Large intestine (tissue), 3 donors: ENCODE data around the gene GRWD1. TPM values are rescaled to one million over a fixed set of nuclear protein-coding genes. Genes with fewer than 3 reads are reported as not detected.

ENCODE experiments used
- DNase-seq, 2 donors: peaks; one replicate each; pipeline versions ENCODE4 v3.0.0 to v3.0.0-alpha.2; 2013
- H3K27ac ChIP-seq: one replicate; pipeline ENCODE4 v1.5.1; 2013; ENCODE audit warnings: low read length
- H3K27me3 ChIP-seq: 2 replicates; pipeline ENCODE4 v1.6.1; 2013; ENCODE audit warnings: low read length; ENCODE audit not compliant: control insufficient read depth, insufficient read depth
- H3K36me3 ChIP-seq: 2 replicates; pipeline ENCODE4 v1.6.1; 2013; ENCODE audit warnings: low read length; ENCODE audit not compliant: control insufficient read depth, insufficient read depth
- H3K4me1 ChIP-seq: one replicate; pipeline ENCODE4 v1.6.1; 2013; ENCODE audit warnings: low read length; ENCODE audit not compliant: control insufficient read depth, insufficient read depth
- H3K4me3 ChIP-seq: one replicate; pipeline ENCODE4 v1.5.1; 2013; ENCODE audit warnings: low read length
- H3K9me3 ChIP-seq: one replicate; pipeline ENCODE4 v1.6.1; 2013; ENCODE audit warnings: mild to moderate bottlenecking, low read depth, low read length, moderate library complexity; ENCODE audit not compliant: control insufficient read depth
- WGBS: methylation state at CpG from one replicate; pipeline ENCODE4 v1.1.5; 2013; ENCODE audit warnings: low lambda C conversion rate; ENCODE audit not compliant: insufficient coverage; 5-methylcytosine and 5-hydroxymethylcytosine counted together
- polyA plus RNA-seq: library from polyadenylated mRNA; unstranded; fragments of 120-200 nt; gene quantifications from one replicate; pipeline ENCODE4 v1.2.1, GENCODE V29; 2013

Gene GRWD1
- polyA plus RNA-seq, 1 donor: 19.3 TPM

DNA sequence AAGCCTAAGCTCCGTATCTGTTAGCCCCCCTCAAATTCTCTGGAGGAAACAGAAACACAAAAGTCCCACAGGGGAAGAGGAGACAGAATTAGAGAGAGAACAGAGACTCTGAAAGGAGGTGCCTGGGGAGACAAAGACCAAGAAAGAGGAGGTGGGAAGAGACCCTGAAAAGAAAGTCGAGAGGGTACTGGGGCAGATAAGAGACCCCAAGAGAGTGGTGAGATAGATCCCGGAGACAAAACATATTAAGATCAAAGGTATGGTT is 915 bp upstream of the GRWD1 start:
- Histone ChIP-seq H3K27ac (no peak overlapping the region), H3K4me1 (peaks cover 11% of the 10 kb centered on the region), H3K36me3 (peaks cover 26% of the 10 kb centered on the region), H3K27me3 (peaks cover 38% of the 10 kb centered on the region), H3K9me3 (peaks cover 11% of the 10 kb centered on the region), H3K4me3 (no peak overlapping the region)
- DNase-seq: no peak
- 100% methylated on average over 1 of the region's 3 CpGs for WGBS

DNA sequence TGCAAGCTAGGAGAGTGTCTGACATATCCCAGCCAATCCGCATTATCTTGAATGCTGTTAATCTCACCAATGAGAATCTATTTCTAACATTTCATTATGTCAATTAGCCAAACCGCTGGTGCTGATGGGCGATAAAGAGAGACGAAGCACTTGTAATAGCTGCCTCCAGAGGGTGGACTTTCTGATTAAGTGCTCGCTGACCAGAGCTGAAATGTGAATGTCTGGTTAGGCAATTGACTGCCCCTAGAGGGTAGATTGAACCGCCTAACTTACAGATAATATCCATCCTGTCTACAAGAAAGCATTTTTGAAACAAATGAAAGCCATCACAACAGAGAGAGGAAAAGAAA is 552 bp upstream of the GRWD1 start:
- no CpG with 5 or more reads among the region's 6 CpGs for WGBS
- Histone ChIP-seq H3K27ac (peak overlapping the region; percentile 73), H3K4me1 (peaks cover 11% of the 10 kb centered on the region)

DNA sequence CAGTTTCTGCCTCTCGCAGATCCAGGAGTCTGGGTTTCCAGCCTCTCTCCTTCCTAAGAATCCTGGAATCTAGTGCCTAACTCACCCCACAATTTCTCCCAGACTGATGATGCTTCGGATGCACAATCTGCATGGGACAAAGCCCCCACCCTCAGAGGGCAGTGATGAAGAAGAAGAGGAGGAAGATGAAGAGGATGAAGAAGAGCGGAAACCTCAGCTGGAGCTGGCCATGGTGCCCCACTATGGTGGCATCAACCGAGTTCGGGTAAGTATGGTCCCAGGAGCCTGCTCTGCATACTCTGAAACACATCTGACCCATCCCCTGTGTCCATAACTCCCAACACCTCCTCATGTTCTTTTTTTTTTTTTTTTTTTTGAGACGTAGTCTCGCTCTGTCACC is 796 bp downstream of the GRWD1 start:
- peak overlapping the region; percentile 74 for H3K4me3 ChIP-seq
- peaks cover 11% of the 10 kb centered on the region for H3K4me1 ChIP-seq
- peaks cover 11% of the 10 kb centered on the region for H3K9me3 ChIP-seq
- peaks cover 23% of the 10 kb centered on the region for H3K27me3 ChIP-seq
- no CpG with 5 or more reads among the region's 7 CpGs for WGBS
- peaks cover 43% of the 10 kb centered on the region for H3K36me3 ChIP-seq
- no peak for DNase-seq
- no peak overlapping the region for H3K27ac ChIP-seq

More for the DNA sequence above, 552 bp upstream of the GRWD1 start:
- DNase-seq: no peak
- H3K9me3 ChIP-seq: peaks cover 11% of the 10 kb centered on the region
- H3K27me3 ChIP-seq: peaks cover 36% of the 10 kb centered on the region
- peak overlapping the region; percentile 74 for H3K4me3 ChIP-seq
- H3K36me3 ChIP-seq: peaks cover 29% of the 10 kb centered on the region

DNA sequence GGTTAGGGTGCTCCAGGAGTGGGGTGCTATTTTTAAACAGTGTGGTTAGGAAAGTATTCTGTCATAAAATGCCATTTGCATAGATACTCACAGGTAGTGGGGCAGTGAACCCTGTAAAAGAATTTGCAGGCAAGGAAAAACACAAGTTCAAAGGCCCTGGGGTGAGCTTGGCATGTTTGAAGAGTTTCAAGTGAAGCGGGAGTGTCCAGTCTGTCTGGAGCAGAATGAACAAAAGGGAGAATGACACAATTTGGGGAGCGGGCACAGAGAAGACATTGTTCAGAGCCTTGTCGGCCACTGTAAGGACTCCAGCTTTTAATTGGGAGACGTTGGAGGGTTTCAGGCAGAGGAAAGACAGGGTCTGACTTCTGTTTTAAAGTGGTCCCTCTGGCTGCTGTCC is 2.8 kb downstream of the GRWD1 start:
- Histone ChIP-seq H3K27me3 (peaks cover 12% of the 10 kb centered on the region), H3K9me3 (peaks cover 11% of the 10 kb centered on the region), H3K4me3 (no peak overlapping the region), H3K27ac (no peak overlapping the region), H3K36me3 (peaks cover 59% of the 10 kb centered on the region), H3K4me1 (peaks cover 11% of the 10 kb centered on the region)
- WGBS: 100% methylated on average over 1 of the region's 4 CpGs
- no peak for DNase-seq

DNA sequence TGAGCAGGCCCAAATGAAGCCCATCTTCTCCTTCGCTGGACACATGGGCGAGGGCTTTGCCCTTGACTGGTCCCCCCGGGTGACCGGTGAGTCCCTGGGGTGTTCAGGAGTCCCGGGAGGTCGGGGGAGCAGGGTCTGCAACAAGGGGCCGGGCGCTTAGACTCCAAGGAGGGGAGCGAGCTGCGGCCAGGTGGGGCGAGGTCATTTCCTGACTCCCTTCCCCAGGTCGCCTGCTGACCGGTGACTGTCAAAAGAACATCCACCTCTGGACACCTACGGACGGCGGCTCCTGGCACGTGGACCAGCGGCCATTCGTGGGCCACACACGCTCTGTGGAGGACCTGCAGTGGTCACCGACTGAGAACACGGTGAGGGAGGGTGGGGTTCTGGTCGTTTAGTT is 4.7 kb downstream of the GRWD1 start:
- H3K4me3 ChIP-seq: no peak overlapping the region

DNA sequence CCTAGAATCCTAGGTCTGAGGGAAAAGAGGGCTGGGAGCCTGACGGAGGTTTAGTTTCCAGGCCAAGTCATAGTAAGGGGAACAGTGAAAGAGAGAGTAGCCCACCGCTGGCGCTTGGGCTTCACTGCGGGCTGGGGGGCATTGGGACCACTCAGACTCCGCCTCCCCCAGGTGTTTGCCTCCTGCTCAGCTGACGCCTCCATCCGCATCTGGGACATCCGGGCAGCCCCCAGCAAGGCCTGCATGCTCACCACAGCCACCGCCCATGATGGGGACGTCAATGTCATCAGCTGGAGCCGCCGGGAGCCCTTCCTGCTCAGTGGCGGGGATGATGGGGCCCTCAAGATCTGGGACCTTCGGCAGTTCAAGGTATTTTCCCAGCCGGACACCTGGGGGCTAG is 5.1 kb downstream of the GRWD1 start:
- DNase-seq: no peak
- Histone ChIP-seq H3K27ac (no peak overlapping the region), H3K36me3 (peaks cover 76% of the 10 kb centered on the region), H3K27me3 (no peaks in the 10 kb centered on the region), H3K4me1 (peaks cover 3% of the 10 kb centered on the region), H3K4me3 (no peak overlapping the region), H3K9me3 (peaks cover 3% of the 10 kb centered on the region)
- WGBS: no CpG with 5 or more reads among the region's 15 CpGs

More for the DNA sequence above, 4.7 kb downstream of the GRWD1 start:
- H3K27me3 ChIP-seq: no peaks in the 10 kb centered on the region
- peaks cover 3% of the 10 kb centered on the region for H3K9me3 ChIP-seq
- no peak for DNase-seq
- H3K36me3 ChIP-seq: peaks cover 73% of the 10 kb centered on the region
- WGBS: no CpG with 5 or more reads among the region's 23 CpGs
- H3K4me1 ChIP-seq: peaks cover 3% of the 10 kb centered on the region
- no peak overlapping the region for H3K27ac ChIP-seq

DNA sequence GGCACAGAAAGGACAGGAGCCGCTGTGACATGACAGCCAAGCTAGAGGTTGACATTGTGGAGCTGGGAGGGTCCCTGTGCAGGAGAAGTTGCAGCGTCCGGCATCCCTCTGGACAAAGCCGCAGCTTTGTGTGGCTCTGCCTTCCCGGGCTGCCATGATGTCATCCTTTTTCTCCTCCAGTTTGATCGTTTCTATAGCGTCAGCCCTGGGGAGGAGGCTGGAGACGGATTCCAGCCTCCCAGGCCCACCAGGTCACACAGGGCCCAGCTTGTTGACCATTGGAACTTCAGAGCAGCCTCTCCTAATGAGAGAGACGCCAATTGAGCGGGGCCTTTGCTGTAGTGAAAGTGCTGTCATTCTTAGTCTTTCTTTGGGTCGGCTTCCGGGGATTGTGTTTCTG is 5.8 kb downstream of the GRWD1 start:
- peaks cover 2% of the 10 kb centered on the region for H3K4me1 ChIP-seq
- H3K9me3 ChIP-seq: peaks cover 3% of the 10 kb centered on the region
- H3K27ac ChIP-seq: no peak overlapping the region
- H3K36me3 ChIP-seq: peaks cover 84% of the 10 kb centered on the region
- no peak for DNase-seq
- no peak overlapping the region for H3K4me3 ChIP-seq
- WGBS: 89% methylated on average over 2 of the region's 12 CpGs
- H3K27me3 ChIP-seq: no peaks in the 10 kb centered on the region

DNA sequence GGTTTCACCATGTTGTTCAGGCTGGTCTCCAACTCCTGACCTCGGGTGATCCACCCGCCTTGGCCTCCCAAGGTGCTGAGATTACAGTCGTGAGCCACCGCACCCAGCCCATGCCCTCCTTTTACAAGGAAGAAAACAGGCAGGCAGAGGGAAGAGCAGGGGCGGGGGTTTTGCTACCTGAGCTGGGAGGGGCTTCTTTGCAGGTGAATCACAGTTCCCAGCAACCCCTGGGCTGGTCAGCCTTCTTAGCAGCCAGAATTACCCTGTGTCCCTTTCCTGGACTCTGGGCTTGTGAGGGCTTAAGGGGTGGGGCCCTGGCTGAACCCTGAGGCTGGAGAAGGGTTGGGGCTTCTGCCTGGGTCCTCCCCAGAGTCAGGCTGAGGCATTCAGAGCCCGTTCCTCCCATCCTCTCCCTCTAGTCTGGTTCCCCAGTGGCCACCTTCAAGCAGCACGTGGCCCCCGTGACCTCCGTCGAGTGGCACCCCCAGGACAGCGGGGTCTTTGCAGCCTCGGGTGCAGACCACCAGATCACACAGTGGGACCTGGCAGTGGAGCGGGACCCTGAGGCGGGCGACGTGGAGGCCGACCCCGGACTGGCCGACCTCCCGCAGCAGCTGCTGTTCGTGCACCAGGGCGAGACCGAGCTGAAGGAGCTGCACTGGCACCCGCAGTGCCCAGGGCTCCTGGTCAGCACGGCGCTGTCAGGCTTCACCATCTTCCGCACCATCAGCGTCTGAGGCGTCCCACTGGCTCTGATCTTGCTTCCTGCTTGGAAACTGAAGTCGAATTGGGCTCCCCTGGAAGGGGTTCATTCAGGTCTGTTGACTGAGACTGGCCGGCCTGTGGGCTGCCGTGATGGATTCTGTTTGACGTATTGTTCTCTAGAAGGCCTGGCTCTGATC is 6.8 kb downstream of the GRWD1 start:
- WGBS: no CpG with 5 or more reads among the region's 33 CpGs

DNA sequence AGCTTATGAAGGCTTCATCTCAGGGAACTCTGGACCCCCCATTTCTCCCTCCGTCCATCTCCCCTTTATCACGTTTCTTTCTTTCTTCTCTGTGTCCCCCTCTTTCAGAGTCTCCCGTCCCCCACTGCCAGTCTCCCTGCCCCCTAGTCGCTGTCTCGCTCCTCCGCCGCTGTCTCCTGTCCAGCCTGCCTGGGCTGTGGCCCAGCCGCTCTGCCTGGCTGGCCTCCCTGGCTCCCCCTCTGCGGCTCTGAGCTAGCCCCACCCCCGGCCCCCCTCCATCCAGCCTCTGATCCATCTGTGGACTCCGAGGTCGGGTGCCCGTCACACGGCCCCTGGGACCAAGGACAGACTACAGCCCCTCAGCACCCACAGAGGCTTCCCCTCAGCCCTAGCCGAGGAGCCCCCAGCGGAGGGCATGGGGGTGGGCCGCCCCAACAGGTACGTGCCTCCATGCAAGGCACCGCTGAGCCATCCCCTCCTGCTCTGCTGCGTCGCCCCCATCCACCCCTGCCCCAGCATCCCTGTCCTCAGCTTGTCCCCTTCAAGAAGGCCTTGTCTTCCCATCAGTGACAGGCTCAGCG is 8.5 kb downstream of the GRWD1 start:
- Histone ChIP-seq H3K36me3 (peaks cover 70% of the 10 kb centered on the region), H3K4me1 (no peaks in the 10 kb centered on the region), H3K4me3 (no peak overlapping the region), H3K27me3 (no peaks in the 10 kb centered on the region), H3K9me3 (peaks cover 3% of the 10 kb centered on the region), H3K27ac (no peak overlapping the region)
- no peak for DNase-seq
- 100% methylated on average over 2 of the region's 22 CpGs for WGBS

More for the DNA sequence above, 6.8 kb downstream of the GRWD1 start:
- no peak overlapping the region for H3K4me3 ChIP-seq
- no peaks in the 10 kb centered on the region for H3K4me1 ChIP-seq
- H3K9me3 ChIP-seq: peaks cover 3% of the 10 kb centered on the region
- H3K27me3 ChIP-seq: no peaks in the 10 kb centered on the region
- no peak overlapping the region for H3K27ac ChIP-seq
- no peak for DNase-seq
- H3K36me3 ChIP-seq: peaks cover 84% of the 10 kb centered on the region

DNA sequence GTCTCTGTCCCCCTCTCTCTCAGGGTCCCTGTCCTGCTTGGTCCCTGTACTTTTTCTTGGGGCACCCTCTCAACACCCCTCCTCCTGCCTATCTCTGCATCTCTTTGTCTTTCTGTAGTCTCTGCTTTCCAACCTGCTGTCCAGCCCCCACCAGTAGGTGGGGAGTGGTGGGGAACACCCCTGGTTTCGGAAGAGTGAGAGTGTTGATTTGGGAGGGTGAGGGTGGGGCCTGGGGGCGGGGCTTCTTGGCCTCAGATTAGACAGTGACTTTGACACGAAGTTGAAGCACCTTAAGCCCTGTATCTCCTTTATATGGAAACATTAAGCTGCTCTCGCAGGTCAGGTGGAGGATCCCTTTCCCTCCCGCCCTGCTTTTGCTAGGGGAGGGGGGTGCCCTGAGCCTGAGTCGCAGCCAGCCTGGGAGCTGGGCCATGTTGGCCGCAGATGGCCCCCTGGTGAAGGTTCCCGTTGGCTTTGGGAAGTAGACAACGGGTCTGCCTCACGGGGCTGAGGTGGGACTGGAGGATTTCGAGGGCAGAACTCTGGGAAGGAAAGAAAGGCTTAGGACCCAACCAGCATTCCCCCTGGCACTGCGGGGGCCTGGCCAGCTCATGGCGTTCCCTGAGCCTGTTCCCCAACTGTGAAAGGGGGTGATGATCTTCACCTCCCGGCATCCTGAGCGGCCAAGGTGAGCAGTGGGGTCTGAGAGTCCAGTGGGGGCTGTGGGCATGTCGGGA is 9.6 kb downstream of the GRWD1 start, which contains the start of gene KCNJ14:
KCNJ14 (plus strand) TSS at position 404 of the 737 bp plus-strand sequence. CDS start 6,151 bp downstream, outside the sequence.
- no peak for DNase-seq
- H3K27ac ChIP-seq: no peak within 1 kb of the TSS
- no peak within 1 kb of the TSS for H3K4me3 ChIP-seq
- no peaks in the 10 kb centered on the region for H3K27me3 ChIP-seq
- peaks cover 3% of the 10 kb centered on the region for H3K9me3 ChIP-seq
- H3K36me3 ChIP-seq: peaks cover 59% of the 10 kb centered on the region
- WGBS: no CpG with 5 or more reads among the region's 16 CpGs
- H3K4me1 ChIP-seq: no peaks in the 10 kb centered on the region
